Limb (tissue), 2 donors: ENCODE measurements around the gene VPS72.
A peak's percentile ranks its signal among the peaks of the same experiment; 100 is the strongest.

Source experiments
- DNase-seq, 2 donors: peaks; one replicate each; pipeline ENCODE4 v3.0.0-alpha.2; 2016; ENCODE audit errors: extremely low spot score in 2 of 2

The VPS72 gene

GRCh38 chr1:151145304-151146071 is 44.5 kb downstream of the VPS72 start:
- DNase-seq = peak in 1 of 2 donors; percentile 65

GRCh38 chr1:151144474-151145303 is 45.3 kb downstream of the VPS72 start:
- DNase-seq = peak in 1 of 2 donors; percentile 58

- DNase-seq = no peak
Measured at GRCh38 chr1:151143986-151144385, 46.0 kb downstream of the VPS72 start.

DNA sequence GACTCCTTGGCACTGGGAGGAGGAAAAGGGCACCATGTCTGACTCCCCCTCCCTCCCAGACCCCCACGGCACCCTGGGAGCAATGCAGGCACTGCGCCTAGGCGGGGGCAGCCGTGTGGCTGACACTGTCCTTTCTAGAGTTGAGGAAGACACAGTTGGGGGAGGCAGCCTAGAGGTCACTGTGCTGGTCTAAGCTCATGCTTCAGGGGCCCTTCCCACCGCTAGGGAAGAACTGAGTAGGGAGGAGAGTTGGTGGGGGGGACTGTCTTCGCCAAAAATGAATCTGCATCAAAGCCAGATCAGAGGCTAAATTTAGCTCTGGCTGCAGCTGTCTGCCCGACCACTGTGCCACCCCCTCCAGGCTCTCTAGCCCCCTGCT is 47.0 kb downstream of the VPS72 start:
- DNase-seq = peak in 1 of 2 donors; percentile 35

- DNase-seq = peak in 1 of 2 donors; percentile 51
Measured at GRCh38 chr1:151142411-151143056, 47.5 kb downstream of the VPS72 start.

GRCh38 chr1:151137789-151138188 is 52.2 kb downstream of the VPS72 start:
- no peak for DNase-seq

- no peak for DNase-seq
Measured at GRCh38 chr1:151135433-151136385, 54.3 kb downstream of the VPS72 start.

- DNase-seq = no peak
Measured at GRCh38 chr1:151134991-151135390, 55.0 kb downstream of the VPS72 start.

DNA sequence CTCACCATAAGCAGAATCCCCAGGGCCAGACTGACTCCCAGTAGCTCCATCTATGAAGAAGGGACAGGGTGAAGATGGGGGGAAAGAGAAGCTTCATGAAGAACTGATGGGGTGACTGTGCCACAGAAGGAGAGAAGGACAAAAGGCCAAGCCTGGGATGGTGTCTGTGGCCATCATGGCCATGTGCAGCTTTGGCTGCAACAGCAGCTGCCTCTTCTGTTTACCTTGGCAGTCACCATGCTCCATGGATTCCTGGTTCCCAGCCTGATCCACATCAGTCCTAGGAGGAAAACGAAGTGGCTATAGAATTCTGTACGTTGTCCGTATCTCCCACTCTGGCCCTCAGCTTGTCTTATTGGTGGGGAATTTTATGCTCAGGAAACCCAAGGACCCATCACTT is 55.6 kb downstream of the VPS72 start:
- no peak for DNase-seq

DNA sequence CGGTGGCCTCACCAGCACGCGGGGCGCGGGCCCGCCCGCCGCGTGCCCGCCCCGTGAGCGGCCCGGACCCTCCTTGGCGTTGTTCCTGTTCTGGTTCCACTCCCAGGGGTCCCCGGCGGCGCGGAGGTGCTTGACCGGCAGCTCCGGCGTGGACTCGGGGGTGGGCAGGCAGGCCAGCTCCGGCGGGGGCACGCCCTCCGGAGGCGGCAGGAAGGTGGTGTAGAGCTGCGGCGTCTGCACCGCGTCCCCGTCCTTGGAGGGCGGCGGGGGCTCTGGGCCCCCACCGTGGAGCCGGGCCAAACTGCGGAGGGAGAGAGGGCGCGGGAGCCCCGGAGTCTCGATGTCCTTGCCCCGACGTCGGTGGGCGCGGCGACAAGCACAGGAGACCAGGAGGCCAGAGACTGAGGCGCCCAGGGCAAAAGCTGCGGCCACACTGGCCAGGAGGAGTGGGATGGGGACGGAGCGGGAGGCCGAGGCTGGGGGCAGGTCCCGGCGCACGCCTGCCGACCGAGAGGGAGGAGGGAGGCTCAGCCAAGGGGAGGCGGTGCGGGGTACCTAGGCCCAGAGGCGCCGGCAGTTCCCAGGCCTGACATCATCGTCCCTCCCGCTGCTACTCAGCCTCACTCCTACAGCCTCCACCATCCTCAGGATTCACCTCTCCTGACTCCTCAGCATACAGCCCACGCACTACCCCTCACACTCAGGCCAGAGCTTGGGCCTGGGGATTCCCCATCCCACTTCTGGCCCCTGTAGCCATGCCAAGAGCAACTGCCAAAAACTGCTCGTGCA is 56.8 kb downstream of the VPS72 start:
- DNase-seq = no peak

- DNase-seq = peak in 1 of 2 donors; percentile 42
Measured at GRCh38 chr1:151132335-151133017, 57.5 kb downstream of the VPS72 start.

DNA sequence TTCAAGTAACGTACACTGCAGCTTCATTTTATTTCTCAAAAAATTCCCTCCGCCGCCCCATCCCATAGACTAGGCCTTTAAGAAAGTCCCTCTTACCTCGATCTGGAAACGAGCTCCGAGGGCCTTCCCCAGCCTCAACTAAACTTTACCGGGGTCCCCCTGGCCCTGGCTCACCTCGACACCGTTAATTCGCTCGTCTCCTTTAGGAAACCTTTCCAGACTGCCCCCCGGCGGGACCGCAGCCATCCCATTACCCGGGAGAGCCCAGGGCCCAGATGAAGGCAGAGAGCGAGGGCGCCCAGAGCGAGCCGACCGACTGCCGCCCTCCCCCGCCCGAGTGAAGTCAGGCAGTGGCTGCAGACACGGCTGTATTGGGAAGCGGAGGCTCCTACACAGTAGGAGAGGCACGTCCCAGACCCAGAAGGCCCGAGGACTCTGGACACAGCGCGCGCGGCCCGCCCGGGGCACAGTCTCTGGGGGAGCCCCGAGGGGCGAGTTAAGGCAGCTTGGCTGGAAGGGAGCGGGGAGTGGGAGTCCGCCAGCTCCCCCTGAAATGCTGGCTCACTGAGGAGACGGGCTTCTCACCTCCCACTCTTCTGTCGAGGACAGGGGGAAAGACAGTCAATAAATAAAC is 58.2 kb downstream of the VPS72 start:
- peak in 1 of 2 donors; percentile 66 for DNase-seq

DNA sequence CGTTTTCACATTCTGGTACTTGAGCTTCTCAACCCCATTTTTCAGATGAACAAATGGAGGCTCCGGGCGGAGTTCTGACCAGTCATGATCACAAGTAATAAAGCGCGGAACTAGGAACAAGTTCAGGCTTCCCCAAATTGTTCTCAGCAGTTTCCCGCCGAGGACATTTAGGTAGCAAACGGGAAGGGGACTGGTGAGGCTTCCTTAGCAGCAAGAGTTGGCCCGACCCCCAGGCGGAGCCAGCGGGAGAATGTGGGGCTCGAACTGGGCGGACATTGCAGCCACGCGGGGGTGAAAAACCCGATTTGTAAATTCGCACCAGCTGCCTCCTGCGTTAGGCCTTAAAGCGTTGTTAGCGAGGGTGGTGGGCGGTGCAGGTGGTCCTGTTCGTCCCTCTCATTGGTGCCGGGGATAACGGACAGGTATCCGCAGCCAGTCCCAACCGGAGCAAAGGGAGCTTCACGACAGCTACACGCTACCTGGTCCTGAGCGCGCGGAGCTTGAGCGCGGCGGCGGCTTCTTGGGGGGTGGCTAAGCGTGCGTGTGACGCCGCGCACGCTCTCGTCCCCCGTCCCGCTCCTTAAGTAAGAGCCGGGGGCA is 58.9 kb downstream of the VPS72 start:
- peak; percentile 85 to 92 for DNase-seq

GRCh38 chr1:151128800-151129199 is 61.2 kb downstream of the VPS72 start:
- DNase-seq = no peak
